ENCODE data around the gene MARCHF2.

GRCh38 chr19:8393871-8394250 is 19.2 kb upstream of the MARCHF2 start:
- TF ChIP-seq POLR2AphosphoS5 (IDR thresholded peaks at IDR 0.05; ENCODE audit: control insufficient read depth, insufficient read depth, low read depth, low read length) (no peak), ZBTB33 (CRISPR knock-in tag; IDR thresholded peaks at IDR 0.05) (no peak), CTBP1 (IDR thresholded peaks at IDR 0.05; ENCODE audit: borderline replicate concordance) (no peak), NRF1 (conservative IDR thresholded peaks at IDR 0.05 in 1 of 2, IDR thresholded peaks at IDR 0.05 in 1 of 2) (no peak), NCOA1 (IDR thresholded peaks at IDR 0.05; ENCODE audit: low read depth) (no peak), CEBPZ (IDR thresholded peaks at IDR 0.05; ENCODE audit: borderline replicate concordance, low read depth, low read length) (no peak), CTCF (IDR thresholded peaks at IDR 0.05 in 2 of 3, conservative IDR thresholded peaks at IDR 0.05 in 1 of 3; ENCODE audit: insufficient read depth in 2 of 3, low read depth in 1 of 3, low read length in 3 of 3) (no peak), ZHX1 (conservative IDR thresholded peaks at IDR 0.05; ENCODE audit: low read length) (no peak)
